ENCODE results near the gene THOC7. TPM values are rescaled to one million over a fixed set of nuclear protein-coding genes. Genes with fewer than 3 reads are reported as not detected.

Gene THOC7
- total RNA-seq, 1 experiment from 2014 or later, result 67.3 TPM

DNA sequence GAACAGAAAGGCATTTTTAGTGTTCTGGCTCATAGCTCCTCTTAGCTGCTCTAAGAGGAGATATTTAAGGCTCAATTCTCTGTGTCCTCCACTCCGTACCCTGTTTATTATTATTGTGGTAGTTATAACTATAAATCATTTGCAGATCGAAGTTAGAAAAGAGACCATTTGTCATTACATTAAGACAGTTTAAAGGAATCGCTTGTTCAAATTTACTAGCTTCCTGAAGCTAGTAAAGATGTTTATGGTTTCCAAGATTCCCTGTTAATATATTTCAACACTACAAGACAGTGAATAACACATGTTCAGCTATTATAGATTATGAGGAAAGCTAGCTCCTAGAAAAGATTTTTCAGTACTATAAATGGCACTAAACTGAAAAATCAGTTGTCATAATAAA, 12.7 kb upstream of the THOC7 start:
- RAD21 ChIA-PET (ENCODE audit: low non-redundant PET in 1 of 2, low total read pairs in 2 of 2, uncharacterized antibody in 2 of 2, unreplicated experiment in 2 of 2), result no interaction called here
- POLR2A ChIA-PET, result no interaction called here

More for the DNA sequence above, 12.7 kb upstream of the THOC7 start:
- ATAC-seq (no peak), DNase-seq (ENCODE audit: low read depth, low spot score) (no peak)
- Histone ChIP-seq H3K27ac (ENCODE audit: low read depth, low read length) (no peak overlapping the region), H3K36me3 (ENCODE audit: control insufficient read depth in 1 of 2, insufficient read depth in 2 of 2, low read length in 2 of 2) (no peaks in the 10 kb centered on the region), H3K4me1 (ENCODE audit: control insufficient read depth in 1 of 2, insufficient read depth in 2 of 2, low read length in 2 of 2) (peaks cover 13 to 14% of the 10 kb centered on the region in 2 experiments), H2AFZ (ENCODE audit: low read depth, low read length, poor library complexity, severe bottlenecking) (no peak overlapping the region), H3K4me3 (replicated peaks in 1 of 2; ENCODE audit: low read depth in 1 of 2, low read length in 2 of 2) (no peak overlapping the region), H3K9me2 (ENCODE audit: insufficient read depth) (no peaks in the 10 kb centered on the region), H3K27me3 (ENCODE audit: insufficient read depth, low read length) (no peaks in the 10 kb centered on the region), H4K20me1 (ENCODE audit: insufficient read depth) (peaks cover 5% of the 10 kb centered on the region; the same call in 1 of the 2 replicates), H3K4me2 (ENCODE audit: low read length) (no peak overlapping the region), H3K9ac (ENCODE audit: low read length) (no peak overlapping the region), H3K79me2 (ENCODE audit: insufficient read depth, low read length) (peaks cover 72% of the 10 kb centered on the region), H3K9me3 (ENCODE audit: control insufficient read depth in 1 of 2, insufficient read depth in 1 of 2, low read depth in 1 of 2, low read length in 2 of 2) (no peaks in the 10 kb centered on the region)
- intact Hi-C loops (cut with micrococcal nuclease), result no loop called here
- BruUV-seq (replicated peaks), result no TSS peak
- TF ChIP-seq SRF (IDR thresholded peaks at IDR 0.05; ENCODE audit: low read depth) (no peak), JUND (IDR thresholded peaks at IDR 0.05) (no peak), CBX3 (IDR thresholded peaks at IDR 0.05; ENCODE audit: low read depth) (no peak), SP1 (IDR thresholded peaks at IDR 0.05; ENCODE audit: low read depth) (no peak), ZNF274 (IDR thresholded peaks at IDR 0.05; ENCODE audit: low read depth, low read length) (no peak), ZFX (IDR thresholded peaks at IDR 0.05) (no peak), YY1 (IDR thresholded peaks at IDR 0.05; ENCODE audit: extremely low read depth, insufficient replicate concordance, low read depth, low read length) (no peak), EZH2phosphoT487 (IDR thresholded peaks at IDR 0.05; ENCODE audit: borderline replicate concordance) (no peak), RAD21 (IDR thresholded peaks at IDR 0.05; ENCODE audit: low read depth) (no peak), CEBPB (IDR thresholded peaks at IDR 0.05; ENCODE audit: low read depth) (no peak)
- TF ChIP-seq, protein P1, sequence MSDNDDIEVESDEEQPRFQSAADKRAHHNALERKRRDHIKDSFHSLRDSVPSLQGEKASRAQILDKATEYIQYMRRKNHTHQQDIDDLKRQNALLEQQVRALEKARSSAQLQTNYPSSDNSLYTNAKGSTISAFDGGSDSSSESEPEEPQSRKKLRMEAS (IDR thresholded peaks at IDR 0.05), result no peak
- TF ChIP-seq, protein P2, sequence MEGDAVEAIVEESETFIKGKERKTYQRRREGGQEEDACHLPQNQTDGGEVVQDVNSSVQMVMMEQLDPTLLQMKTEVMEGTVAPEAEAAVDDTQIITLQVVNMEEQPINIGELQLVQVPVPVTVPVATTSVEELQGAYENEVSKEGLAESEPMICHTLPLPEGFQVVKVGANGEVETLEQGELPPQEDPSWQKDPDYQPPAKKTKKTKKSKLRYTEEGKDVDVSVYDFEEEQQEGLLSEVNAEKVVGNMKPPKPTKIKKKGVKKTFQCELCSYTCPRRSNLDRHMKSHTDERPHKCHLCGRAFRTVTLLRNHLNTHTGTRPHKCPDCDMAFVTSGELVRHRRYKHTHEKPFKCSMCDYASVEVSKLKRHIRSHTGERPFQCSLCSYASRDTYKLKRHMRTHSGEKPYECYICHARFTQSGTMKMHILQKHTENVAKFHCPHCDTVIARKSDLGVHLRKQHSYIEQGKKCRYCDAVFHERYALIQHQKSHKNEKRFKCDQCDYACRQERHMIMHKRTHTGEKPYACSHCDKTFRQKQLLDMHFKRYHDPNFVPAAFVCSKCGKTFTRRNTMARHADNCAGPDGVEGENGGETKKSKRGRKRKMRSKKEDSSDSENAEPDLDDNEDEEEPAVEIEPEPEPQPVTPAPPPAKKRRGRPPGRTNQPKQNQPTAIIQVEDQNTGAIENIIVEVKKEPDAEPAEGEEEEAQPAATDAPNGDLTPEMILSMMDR (IDR thresholded peaks at IDR 0.05 in 2 of 3, conservative IDR thresholded peaks at IDR 0.05 in 1 of 3; ENCODE audit: borderline replicate concordance in 1 of 3, insufficient read depth in 1 of 3, low read depth in 2 of 3, low read length in 2 of 3), result no peak
- CTCF ChIA-PET, result no interaction called here

Measured in HCT116 (cell line).